HuH-7 (cell line): ENCODE measurements around the gene OGDHL.

ENCODE experiments used
- DNase-seq: peaks from one replicate; pipeline ENCODE4 v3.0.0; 2011; ENCODE audit warnings: low spot score

OGDHL gene

DNA sequence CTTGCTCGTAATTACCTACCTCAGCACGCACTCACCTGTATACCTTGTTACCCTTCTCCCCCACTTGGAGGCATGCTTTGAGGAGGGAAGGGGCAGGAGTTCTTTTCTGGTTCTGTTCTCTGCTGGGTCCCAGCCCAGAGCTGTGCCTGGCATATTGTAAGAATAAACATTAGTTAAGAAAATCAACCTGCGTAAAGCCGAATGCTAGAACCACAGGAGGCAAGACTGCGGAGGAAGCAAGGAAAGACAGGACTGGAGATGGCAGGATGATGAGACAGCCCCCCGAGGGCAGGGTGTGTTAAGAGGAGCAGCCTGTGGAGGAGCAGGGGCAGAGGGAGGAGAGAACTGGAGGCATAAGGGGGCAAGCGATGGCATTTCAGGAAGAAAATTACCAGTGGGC is 73.2 kb downstream of the OGDHL start:
- DNase-seq, result no peak

DNA sequence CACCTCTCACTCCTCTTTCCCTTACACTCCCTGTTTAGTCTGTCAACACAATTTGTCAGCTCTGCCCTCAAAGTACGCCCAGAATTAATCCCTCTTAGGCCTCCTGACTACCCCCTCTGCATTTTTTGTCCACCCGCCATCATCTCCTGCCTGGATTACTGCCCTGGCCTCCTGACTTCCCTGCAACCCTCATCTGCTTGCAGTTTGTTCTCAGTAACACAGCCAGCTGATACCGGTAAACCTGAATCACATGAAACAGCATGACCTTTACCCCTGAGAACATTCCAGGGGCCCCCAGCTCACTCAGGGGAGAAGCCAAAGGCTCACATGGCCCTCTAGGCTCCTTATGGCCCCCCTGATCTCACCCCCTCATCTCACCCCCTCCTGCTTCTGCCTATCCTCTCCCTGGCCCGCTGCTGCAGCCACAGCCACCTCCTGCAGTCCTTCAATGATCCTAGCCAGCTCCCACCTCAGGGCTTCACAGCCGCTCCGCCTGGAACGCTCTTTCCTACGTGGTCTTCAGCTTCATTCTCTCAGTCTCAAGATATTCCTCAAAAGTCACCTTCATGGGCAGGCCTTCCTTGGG is 73.8 kb downstream of the OGDHL start:
- DNase-seq, result no peak

DNA sequence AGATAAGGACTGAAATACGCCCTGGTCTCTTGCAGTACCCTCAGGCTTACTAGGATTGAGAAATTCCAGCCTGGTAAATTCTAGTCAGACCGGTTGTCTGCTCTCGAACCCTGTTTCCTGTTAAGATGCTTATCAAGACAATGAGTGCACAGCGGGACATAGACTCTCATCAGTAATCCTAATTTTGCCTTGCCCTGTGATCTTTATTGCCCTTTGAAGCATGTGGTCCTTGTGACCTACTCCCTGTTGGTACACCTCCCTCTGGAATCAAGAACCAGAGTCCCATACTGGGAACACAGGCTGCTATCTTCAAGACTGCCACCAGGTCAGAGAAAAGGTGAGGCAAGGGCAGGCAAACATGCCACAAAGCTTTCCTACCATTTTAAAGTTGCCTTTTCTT is 75.5 kb downstream of the OGDHL start:
- no peak for DNase-seq
